ENCODE measurements around the gene CDH13.

The CDH13 gene

DNA sequence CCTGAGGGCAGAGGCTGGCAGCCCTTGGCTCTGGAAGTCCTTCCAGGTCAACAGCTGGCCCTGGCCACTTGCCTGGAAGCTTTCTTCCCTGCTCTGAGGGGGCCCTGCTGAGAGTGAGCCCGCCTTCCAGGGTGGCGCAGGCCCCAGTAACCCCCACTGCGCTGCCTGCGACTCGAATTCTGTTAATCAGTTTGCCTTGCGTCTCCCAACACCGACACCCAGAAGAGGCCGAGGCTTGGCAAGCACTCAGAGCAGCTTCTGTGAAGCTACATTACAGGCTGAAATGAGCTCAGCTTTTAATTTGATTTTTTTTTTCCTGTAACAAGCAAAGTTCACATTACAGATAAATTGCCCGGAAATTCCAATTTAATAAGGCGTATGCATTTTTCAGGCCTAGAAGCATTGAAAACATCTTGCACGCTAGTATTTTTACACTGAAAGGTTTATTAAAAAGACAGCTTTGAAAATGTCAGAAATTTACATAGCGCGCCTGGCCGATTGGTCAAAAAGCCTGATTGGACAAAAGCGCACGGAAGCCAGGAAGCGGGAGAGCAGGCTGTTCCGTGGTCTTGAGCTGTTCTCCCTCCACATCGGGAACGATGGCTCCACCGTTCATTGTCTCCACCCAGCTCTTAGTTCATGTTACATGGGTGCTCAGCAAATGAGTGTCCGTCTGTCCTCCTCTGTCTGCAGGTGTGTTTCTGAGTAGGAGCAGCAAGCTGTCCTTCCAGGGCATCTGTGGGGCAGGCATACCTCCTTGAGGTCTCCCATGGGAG, 1115.5 kb downstream of the CDH13 start:
- no peak for DNase-seq (ENCODE audit: low read depth in 2 of 2)

- DNase-seq (ENCODE audit: low read depth in 2 of 2) = no peak
Measured at GRCh38 chr16:83743241-83743640, 1116.5 kb downstream of the CDH13 start.

GRCh38 chr16:83743720-83744119, 1117.0 kb downstream of the CDH13 start:
- DNase-seq (ENCODE audit: low read depth in 2 of 2) = no peak

GRCh38 chr16:83744441-83744981, 1117.7 kb downstream of the CDH13 start:
- no peak for DNase-seq (ENCODE audit: low read depth in 2 of 2)

DNA sequence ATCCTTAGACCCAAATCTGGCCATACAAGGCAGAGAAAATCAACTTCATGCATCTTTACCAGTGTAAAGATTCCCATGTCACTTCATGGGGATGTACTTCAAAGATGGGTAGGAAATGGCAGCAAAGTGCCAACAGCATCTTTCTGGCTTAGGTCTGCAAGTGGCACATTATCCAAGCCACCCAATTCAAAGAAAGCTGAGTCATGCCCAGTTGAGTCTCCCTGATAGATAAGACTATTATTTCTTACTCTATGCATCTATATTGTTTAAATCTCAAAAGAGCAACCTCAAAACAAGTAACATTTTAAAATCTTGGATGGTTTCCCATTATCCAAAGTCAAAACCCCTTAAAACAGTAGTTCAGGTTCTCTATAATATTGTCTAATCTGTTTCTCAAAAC, 1119.8 kb downstream of the CDH13 start:
- DNase-seq (ENCODE audit: low read depth in 2 of 2) = no peak

DNA sequence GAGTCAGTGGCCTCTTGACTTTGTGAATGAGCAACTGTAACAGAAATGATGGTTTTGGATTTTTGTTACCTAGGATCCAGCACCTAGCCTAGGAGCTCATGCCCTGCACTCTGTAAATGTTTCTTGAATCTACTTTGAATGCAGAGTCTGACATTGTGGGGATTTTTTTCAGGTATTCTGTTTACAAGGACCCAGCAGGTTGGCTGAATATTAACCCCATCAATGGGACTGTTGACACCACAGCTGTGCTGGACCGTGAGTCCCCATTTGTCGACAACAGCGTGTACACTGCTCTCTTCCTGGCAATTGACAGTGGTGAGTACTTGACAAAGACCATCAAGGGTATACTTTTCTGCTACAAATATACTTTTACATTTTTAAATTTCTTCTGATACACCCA, 1121.2 kb downstream of the CDH13 start:
- no peak for DNase-seq (ENCODE audit: low read depth in 2 of 2)

- DNase-seq (ENCODE audit: low read depth in 2 of 2) = no peak
Measured at GRCh38 chr16:83755391-83755790, 1128.6 kb downstream of the CDH13 start.

DNA sequence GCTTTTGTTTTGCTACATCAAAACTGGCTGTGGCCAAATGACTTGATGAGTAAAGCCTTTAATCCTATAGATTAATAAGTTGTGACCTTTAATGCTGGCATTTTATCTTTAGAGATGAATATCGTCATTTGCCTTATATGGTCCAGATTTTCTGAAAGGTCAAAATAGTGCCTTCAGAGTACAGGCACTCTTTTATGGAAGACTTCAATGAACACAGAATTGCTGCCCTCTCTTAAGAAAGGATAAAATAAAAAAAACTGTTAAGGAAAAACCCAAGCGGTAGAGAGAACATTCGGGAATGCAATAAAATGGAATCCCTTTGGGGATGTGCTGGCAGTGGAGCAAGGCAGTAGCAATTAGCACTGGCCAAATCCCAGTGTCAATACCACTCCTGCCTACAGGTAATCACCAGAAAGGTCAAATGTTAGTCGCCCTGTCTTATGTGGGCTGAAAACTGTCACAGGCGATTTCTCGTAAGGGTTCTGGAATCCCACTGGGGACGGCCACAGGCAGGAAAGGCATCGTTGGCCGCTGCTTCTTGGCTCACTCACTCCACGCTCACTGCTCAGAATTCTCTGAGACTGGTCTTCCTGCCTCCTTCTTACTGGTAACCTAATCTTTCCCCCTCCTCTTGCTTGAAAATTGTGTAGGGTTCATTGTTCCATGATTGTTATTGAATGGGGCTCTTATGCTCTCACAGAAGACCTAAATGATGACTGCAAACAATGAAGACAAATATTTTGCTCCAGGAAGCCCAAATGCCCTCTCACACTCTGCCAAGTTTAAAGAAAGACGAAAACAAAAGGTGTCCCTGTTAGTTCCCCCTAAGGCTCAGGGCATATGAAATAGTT, 1135.6 kb downstream of the CDH13 start:
- DNase-seq (ENCODE audit: low read depth in 2 of 2) = no peak

DNA sequence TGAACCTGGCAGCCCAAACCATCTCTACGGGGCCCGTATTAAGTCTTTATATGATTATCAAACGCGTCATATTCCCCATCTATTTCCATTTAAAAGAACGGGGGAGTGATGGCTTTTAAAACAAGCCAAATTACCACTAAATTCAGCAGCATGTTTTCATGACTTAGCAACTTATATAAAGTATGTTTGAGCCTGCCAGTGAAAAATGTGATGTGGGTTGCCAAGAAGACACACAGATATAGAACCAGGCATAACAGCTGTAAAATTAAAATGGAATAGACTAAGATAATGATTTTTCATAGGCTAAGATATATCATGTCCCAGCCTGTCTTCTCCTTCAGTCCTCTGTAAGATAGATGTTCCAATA, 1136.2 kb downstream of the CDH13 start:
- no peak for DNase-seq (ENCODE audit: low read depth in 2 of 2)

DNA sequence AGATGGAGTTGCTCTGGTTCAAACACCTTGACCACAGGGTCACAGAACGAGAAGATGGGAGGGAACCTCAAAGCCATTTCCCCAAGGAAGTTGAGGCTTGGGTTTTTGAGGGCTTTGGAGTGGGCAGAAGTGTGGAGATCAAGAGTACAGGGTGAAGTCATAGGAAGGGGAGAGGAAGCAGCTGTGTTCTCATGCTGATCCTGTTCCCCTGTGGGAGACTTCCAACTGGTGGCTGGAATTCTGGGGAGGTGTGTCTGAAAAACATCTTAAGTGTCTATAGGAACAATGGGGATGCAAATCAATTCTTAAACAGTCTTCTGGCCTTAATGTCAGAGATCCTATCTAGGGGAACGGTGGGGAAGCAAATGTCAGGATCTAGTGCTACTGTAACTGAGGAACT, 1142.2 kb downstream of the CDH13 start:
- no peak for DNase-seq (ENCODE audit: low read depth in 2 of 2)

GRCh38 chr16:83769397-83770008, 1142.7 kb downstream of the CDH13 start:
- no peak for DNase-seq (ENCODE audit: low read depth in 2 of 2)

DNA sequence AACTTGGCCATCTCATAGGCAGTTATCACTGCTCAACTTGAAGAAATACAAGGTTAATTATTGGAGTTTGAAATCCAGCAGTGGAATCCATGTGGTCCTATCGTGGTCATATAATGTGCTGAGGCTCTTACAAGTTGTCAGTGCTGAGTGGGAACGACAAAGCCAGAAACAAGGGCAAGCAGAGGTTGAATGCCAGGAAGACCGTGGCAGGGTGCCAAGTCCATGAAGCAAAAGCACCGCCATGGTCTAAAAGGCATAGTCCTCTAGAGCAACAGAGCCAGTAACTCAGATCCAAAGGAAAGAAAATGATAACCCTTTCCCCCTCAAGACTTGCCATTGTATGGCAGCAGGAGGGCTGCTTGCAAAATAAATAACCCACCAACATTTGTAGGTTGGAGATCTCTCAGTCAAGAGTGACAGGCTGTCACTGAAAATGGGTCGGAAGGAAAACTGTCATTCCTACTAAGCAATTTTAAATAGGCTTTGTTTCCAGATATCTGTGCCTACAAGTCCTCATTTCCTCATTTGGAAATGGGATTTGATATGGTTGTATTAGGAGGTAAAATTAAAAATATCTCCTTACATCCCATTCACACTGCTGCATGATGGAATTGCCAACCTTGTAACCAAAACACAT, 1144.7 kb downstream of the CDH13 start:
- DNase-seq (ENCODE audit: low read depth in 2 of 2) = no peak

GRCh38 chr16:83772806-83773205, 1146.0 kb downstream of the CDH13 start:
- DNase-seq (ENCODE audit: low read depth in 2 of 2) = no peak

GRCh38 chr16:83774066-83774465, 1147.3 kb downstream of the CDH13 start:
- no peak for DNase-seq (ENCODE audit: low read depth in 2 of 2)

DNA sequence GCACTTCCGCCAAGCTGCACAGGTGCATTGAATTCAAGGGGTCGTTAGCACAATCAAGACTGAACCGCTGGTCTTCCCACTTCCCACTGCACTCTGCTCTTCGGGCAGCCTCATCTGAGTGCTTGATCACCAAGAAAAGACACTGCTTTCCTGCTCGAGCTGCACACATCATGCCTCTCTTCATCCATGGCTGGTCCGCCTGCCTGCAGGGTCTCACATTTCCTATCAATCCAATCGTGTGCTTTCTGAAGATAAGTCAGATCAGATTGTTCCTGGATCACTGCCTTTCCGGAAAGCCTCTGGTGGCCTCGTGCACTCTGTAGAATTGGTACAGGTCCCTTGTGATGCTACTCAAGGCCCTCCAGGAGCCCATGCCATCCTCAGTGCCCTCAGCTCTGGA, 1150.2 kb downstream of the CDH13 start:
- DNase-seq (ENCODE audit: low read depth in 2 of 2) = no peak

- DNase-seq (ENCODE audit: low read depth in 2 of 2) = no peak
Measured at GRCh38 chr16:83779886-83780285, 1153.1 kb downstream of the CDH13 start.

DNA sequence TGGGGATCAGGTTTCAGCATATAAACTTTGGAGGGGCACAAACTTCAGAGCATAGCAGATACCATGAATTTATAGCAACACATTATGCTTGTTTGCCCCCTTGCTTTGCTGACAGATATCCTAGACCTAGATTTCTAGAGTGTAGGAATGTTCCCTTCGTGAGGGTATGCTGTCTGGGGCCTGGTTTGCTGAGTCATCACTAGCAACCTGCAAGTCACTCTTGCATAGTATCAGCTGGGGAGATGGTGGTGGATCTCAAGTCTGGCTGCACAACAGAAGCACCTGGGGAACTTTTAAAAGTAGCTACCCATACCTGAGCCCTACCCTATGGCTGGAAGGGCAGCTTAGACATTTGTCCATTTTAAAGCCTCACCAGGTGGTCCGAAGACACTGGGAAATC, 1158.7 kb downstream of the CDH13 start:
- no peak for DNase-seq (ENCODE audit: low read depth in 2 of 2)

GRCh38 chr16:83789642-83790401, 1163.1 kb downstream of the CDH13 start:
- no peak for DNase-seq (ENCODE audit: low read depth in 2 of 2)

DNA sequence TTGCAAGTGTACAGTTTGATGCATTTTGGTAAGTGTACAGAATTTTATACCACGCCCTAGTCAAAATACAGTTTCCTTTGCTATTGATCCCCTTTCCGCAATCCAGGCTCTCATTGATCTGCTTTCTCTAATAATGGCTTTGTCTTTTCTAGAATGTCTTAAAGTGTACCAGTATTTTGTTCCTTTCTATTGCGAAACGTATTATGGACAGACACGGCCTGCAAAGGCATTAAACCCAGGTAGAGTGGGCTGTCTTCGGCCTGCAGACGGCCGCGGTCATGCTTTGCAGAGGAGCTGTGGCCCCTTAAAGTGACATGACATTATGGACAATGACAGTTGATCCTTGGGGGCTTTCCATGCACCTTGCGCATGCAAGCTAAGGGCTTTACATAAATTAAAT, 1165.1 kb downstream of the CDH13 start:
- DNase-seq (ENCODE audit: low read depth in 2 of 2) = no peak

DNA sequence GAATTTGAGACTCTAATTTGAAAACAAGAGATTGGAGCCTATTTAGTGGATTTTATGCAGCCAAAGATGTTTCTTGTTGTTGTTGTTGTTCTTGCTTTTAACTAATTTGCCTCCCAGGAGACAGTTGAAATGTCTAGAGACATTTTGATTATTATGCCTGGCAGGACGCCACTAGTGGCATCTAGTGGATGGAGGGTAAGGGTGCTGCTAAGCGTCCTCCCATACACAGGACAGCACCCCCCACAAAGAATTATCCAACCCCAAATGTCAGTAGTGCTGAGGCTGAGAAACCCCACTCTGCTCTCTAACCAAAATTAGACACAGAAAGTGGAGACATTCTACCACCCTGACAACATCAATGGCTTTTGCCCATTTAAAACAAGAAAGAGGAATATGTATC, 1165.6 kb downstream of the CDH13 start:
- no peak for DNase-seq (ENCODE audit: low read depth in 2 of 2)

DNA sequence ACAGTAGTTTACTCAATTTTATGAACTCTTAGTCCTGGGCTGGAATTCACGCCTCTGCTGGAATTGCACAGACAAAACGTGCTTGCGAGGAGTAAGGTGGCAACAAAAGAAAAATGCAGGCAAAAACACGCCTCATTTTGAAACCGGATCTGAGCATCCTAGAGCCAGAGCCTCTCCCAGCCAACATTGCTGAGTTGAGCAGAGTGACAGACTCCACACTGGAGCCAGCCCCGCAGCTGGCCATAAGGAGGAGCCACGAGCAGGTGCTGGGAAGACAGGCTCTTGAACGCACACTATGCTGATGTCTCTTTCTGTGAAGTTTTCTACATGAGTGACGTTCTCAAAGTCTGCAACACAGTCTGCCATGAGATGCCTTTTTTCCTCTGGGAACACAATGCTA, 1166.4 kb downstream of the CDH13 start:
- DNase-seq (ENCODE audit: low read depth in 2 of 2) = no peak
